Measurements from ENCODE around the gene NUP210L. TPM values are rescaled to one million over a fixed set of nuclear protein-coding genes. Genes with fewer than 3 reads are reported as not detected.

Gene NUP210L
- total RNA-seq, 1 donor from 2014 or later, result 0.48 TPM

- DNase-seq (ENCODE audit: low spot score), result no peak
Measured at GRCh38 chr1:153945131-153945794, 209.6 kb downstream of the NUP210L start.

DNA sequence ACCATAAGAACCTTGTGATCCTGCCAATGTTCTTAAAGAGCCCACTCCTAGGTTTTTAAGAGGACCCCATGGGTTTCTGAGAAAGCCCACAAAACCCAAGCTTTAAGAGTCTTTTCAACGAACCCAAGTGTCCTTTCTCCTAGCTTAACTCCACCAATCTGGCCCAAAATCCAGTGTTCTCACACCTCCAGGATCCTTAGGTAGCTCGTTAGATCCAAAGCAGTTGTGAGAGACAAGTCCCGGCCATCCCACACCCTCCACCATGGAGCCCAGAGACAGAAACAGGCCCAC, 210.1 kb downstream of the NUP210L start:
- DNase-seq (ENCODE audit: low spot score), result no peak

DNA sequence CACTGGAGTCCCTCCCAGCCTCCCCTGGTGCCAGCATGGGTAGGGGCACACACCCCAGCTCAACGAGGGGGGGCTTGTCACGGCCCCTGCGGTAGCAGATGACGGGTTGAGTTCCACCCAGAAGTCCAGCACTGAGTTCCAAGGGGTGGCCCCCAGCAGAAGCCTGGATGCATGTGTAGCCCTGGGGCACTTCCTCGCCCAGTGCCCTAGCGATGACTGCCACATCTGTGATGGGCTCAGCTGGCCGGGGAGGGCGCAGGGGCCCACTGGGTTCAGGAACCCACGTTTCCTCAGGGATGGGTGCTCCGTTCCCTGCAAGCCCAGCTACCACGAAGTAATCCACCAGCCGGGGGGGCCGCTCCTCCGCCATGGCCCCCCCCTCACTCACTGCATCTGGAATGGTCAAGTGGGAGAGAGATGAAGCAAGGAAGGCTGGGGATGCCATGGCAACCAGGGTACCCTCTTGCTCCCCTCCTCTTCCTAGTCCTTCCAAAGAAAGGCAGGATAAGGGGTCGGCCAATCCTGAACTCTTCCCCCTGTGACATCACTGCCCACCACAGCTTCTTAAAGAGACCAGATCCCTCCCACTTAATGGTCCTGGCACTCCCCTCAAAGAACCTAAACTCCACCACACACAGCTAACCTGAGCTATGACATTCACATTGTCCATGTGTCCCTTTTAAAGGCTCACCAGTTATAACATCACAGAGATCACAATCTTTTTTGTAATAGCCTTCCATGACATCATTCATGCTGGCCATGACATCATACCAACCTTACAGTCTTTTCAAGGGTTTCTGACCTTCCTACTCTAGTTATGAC, 210.7 kb downstream of the NUP210L start:
- no peak for DNase-seq (ENCODE audit: low spot score)

GRCh38 chr1:153942766-153943549, 211.9 kb downstream of the NUP210L start:
- no peak for DNase-seq (ENCODE audit: low spot score)

Other genes with a start within 250 kb of the NUP210L start
- gene GATAD2B, start 232.1 kb downstream of the NUP210L start, total RNA-seq (ENCODE audit: insufficient read depth, low replicate concordance), result 12.8 TPM
- 13.5 TPM for gene DENND4B, start 208.4 kb downstream of the NUP210L start, total RNA-seq (ENCODE audit: insufficient read depth, low replicate concordance)
- gene CRTC2, start 196.5 kb downstream of the NUP210L start, total RNA-seq (ENCODE audit: insufficient read depth, low replicate concordance), result 22.6 TPM
- 80.9 TPM for gene SLC39A1, start 191.5 kb downstream of the NUP210L start, total RNA-seq (ENCODE audit: insufficient read depth, low replicate concordance)
- 5.8 TPM for gene CREB3L4, start 187.2 kb downstream of the NUP210L start, total RNA-seq (ENCODE audit: insufficient read depth, low replicate concordance)
- 120 TPM for gene JTB, start 177.4 kb downstream of the NUP210L start, total RNA-seq (ENCODE audit: insufficient read depth, low replicate concordance)
- 68.9 TPM for gene RAB13, start 168.7 kb downstream of the NUP210L start, total RNA-seq (ENCODE audit: insufficient read depth, low replicate concordance)
- gene RPS27, start 164.3 kb downstream of the NUP210L start, total RNA-seq (ENCODE audit: insufficient read depth, low replicate concordance), result 1,442 TPM
- gene TPM3, start 37.0 kb upstream of the NUP210L start, total RNA-seq (ENCODE audit: insufficient read depth, low replicate concordance), result 156 TPM
- not detected for gene CFAP141, start 51.3 kb upstream of the NUP210L start, total RNA-seq (ENCODE audit: insufficient read depth, low replicate concordance)
- gene UBAP2L, start 65.9 kb upstream of the NUP210L start, total RNA-seq (ENCODE audit: insufficient read depth, low replicate concordance), result 31.8 TPM
- 38.0 TPM for gene HAX1, start 117.6 kb upstream of the NUP210L start, total RNA-seq (ENCODE audit: insufficient read depth, low replicate concordance)
- not detected for gene AQP10, start 166.0 kb upstream of the NUP210L start, total RNA-seq (ENCODE audit: insufficient read depth, low replicate concordance)
- gene ATP8B2, start 170.5 kb upstream of the NUP210L start, total RNA-seq (ENCODE audit: insufficient read depth, low replicate concordance), result 107 TPM

All from umbilical cord (tissue), 2 donors.